GM18526 (cell line): Measurements from ENCODE around the gene ENOX1.

ENCODE experiments used
- POLR2A ChIP-seq: IDR thresholded peaks from 3 replicates; pipeline ENCODE4 v1.6.1; 2011; ENCODE audit not compliant: insufficient read length; ENCODE audit errors: extremely low read depth

ENOX1 gene

DNA sequence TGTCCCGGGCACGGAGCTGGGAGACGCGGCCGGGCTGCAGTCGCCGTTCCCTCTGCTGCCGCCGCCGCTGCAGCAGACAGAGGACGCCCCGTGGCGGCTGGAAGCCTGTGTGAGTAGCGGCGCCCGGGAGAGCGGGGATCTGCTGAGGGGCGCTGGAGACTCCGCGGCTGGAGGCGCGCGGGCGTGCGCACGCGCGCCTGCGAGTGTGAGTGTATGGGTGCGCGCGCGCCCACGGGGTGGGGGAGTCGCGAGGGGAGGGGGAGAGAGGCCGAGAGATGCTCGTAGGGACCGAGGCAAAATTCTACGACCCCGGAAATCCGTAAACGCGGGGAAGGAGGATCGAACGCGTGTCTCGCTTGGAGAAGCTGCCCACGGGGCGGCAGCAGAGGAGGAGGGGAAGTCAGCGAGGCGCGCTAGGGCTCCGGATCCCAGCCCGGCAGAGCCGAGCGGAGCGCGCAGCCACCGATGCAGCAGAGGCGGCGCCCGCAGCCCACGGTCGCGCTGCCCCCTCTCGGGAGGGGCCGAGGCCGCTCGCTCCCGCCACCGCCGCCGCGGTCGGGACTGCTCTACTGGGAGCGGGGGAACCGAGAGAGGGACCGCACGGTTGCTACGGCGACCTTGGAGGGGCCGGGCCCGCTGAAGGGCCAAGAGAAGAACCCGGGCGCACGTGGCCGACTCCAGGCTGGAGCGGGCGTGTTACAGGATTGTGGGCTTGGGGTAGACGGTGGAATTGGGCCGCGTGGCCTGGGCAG is at the start of gene ENOX1:
Gene ENOX1, minus strand, starts transcription at position 207 of the 752 bp plus-strand sequence.
- no peak for TF ChIP-seq POLR2A

DNA sequence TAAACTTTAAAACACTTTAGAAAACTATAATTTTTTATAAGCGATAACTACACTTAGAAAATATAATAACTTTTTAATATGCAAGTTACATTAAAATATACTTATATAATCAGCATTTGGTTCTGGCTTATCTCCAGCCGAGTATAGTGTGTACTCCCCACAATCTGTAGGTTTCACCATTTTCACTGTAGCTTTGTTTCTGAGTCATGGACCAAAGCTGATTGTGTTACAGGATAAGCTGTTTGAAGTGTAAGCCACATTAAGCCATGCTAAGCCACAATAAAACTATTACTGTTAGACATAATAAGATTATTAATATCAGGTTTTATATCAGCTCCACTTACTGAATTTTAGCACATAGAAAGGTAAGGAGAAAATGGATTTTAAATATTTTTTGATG is 48.9 kb upstream of the ENOX1 start:
- TF ChIP-seq POLR2A, result no peak

- TF ChIP-seq POLR2A, result no peak
Observed at GRCh38 chr13:43831088-43831487, 44.3 kb upstream of the ENOX1 start.

DNA sequence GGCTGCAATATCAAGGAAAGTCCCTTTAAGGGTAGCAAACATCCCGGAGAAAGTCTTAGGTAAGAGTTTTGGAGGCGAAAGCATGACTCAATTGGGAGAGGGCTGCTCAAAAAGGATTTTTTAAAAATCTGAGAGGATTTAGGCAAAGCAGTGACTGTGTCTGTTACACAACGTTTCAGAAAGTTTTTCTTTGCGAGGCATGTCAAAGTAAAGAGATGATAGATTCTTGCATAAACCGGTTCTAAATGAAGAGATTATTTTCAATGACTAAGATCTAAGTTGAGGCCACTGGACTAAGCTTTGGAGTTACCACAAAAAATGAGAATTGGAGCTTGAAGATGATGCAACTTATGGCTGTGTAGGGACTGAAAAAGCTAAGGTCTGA is 43.7 kb upstream of the ENOX1 start:
- TF ChIP-seq POLR2A, result no peak

- TF ChIP-seq POLR2A, result no peak
Observed at GRCh38 chr13:43822969-43823368, 36.2 kb upstream of the ENOX1 start.

- TF ChIP-seq POLR2A, result no peak
Observed at GRCh38 chr13:43816401-43816889, 29.7 kb upstream of the ENOX1 start.

DNA sequence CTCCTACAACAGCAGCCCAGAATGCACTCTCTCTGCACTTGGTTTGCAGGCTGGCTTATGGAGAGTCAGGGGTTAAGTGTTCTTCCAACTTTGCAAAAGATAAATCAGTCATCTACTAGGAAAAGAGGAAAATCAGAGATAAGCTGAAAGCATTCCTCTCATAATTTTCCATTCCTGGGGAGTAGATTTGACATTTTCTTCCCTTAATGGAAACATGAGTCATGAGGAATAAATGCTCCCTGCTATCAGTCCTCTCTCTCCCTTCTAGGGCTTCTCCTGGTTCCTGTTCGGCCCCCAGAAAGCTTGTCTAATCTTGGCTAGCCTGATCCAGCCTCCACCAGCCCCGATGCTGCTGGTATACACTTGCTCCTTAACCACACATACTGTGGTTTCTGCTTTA is 28.4 kb upstream of the ENOX1 start:
- TF ChIP-seq POLR2A, result no peak

DNA sequence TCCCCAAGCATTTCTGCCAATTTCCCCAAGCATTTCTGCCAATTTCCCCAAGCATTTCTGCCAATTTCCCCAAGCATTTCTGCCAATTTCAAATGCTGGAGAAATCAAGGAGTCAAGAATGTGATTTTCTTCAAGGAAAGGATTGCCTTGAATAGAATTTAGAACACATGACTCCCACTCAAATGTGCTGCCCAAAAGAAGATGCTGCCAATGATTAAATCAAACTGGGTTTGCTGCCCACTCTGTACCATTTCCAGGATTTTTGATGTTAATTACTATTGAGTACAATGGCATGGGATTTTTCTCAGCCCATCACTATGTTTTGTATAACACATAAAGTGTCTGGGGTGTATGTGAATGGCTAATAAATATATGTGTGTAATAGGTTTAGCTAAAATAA is 21.9 kb upstream of the ENOX1 start:
- no peak for TF ChIP-seq POLR2A

- no peak for TF ChIP-seq POLR2A
Observed at GRCh38 chr13:43805681-43806128, 18.9 kb upstream of the ENOX1 start.

DNA sequence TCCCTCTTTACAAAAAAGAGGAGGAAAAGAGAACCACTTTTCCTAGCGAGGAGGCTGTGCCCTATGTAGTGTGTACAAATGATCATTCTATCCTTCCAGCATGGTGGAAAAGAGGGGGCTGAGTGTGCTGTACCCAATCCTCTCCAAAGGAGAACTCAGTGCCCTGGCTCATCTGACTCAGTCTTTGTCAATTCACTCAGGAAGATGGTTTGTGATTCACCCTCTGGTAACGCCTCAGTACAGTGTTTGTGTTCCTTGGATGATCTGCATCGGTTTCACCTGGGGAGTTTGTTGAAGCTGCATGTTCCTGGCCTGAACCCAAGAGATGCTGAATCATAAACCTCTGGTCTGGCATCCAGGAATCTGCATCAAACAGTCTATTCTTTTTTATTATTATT is 18.3 kb upstream of the ENOX1 start:
- TF ChIP-seq POLR2A, result no peak

DNA sequence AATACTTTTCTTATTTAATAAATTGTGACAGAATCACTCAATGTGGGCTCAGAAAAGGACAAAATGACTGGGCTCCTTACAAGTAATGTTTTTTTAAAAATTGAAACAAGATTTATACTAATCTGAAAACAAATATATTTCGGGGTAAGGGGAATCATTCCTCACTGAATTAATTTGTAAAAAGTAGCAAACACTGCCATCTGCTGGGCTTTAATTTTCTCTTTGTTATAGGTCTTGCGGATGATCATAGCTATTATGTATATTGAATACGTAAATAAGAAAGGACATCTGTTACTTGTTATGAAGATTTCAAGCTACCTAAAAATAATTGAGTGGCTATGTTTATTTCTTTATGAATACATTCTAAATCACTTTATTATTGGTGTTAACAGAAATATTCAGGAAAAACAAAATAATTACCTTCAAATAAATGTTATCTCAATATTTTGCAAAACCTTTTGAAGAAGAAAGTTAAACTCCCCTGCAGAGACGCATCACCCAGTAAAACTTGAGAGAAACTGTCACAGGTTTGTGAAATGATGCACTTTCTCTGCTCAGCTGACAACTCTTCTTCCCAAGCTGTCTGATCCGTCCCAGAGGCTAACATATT is 17.8 kb upstream of the ENOX1 start:
- TF ChIP-seq POLR2A, result no peak

DNA sequence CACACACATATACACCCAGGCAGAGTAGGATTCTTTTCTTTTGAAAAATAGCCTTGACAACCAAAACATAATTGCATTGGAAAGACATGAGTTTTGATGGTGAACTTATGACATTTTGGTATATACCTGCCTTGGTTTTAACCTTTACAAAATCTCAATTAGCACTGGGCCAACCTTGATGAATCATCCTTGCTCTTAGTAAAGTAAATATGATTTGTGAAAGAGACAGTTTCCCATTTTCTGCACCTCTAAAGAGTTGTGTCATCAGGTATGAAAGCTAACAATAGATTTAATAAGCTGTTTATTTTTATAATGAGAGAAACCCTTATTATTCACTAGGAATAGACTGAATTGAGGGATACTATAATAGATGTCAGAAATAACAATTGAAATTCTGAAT is 15.7 kb upstream of the ENOX1 start:
- TF ChIP-seq POLR2A, result no peak

GRCh38 chr13:43800828-43801227 is 14.1 kb upstream of the ENOX1 start:
- TF ChIP-seq POLR2A, result no peak

DNA sequence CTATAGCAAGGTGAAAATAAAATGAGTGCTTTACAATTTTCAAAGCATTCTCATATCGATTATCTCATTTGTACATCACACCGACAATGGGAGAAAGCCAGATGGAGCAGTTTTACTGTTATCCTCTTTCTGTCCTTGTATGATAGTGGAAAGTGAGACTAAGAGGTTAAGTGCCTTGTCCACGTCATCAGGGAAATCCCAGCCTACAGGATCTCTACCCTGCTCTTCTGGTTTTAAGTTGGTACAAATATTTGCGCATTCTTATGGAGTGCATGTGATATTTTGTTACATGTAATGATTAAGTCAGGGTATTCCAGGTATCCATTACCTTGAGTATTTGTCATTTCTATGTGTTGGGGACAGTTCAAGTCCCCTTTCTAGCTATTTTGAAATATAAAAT is 12.4 kb upstream of the ENOX1 start:
- no peak for TF ChIP-seq POLR2A

DNA sequence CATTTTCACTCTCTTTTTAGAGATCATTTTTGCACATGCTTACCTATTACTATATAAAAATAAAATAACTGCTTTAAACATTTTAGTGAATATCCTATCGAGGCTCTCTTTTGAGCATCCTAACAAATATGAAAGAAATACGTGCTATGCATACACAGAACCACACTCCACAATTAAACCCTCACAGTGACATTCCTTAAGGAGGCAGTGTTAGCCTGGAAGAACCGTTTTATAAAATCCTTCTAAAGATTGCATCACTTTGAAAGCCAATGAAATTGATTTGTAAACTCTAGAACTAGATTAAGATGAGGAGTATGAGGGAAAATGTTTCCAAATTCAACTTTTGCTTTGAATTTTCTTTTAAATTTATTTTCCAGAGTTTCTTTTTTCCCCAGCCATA is 11.1 kb upstream of the ENOX1 start:
- no peak for TF ChIP-seq POLR2A

GRCh38 chr13:43797159-43797558 is 10.4 kb upstream of the ENOX1 start:
- TF ChIP-seq POLR2A, result no peak

DNA sequence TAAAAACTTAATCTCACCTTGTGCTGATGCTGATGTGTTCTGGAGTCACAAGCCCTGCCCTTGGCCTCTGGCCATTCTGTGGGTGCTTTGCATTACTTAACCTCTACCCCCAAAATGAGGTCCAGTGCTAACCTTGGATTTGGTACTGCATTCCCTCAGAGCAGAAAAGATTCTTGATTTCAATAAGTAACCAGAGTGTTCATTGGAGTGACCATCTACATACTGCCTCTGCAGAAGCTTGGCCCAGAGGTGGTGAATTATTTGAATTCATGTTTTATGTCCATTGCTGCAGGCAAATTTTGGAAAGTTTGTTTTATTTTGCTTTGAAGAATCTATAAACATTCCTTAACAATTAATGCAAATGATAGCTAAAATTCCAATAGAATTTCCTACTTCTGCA is 7.6 kb upstream of the ENOX1 start:
- no peak for TF ChIP-seq POLR2A
